ENCODE data around the gene PCSK2.

- TF ChIP-seq TAF1 (IDR thresholded peaks at IDR 0.05; ENCODE audit: borderline replicate concordance, low read depth, low read length) (no peak), POLR2A (IDR thresholded peaks at IDR 0.05; ENCODE audit: low read depth, low read length) (no peak)
These were observed 272.2 kb downstream of the PCSK2 start for GRCh38 chr20:17499041-17499440.
